GM23338 (cell line): ENCODE data around the gene ZNRF1. TPM values are rescaled to one million over a fixed set of nuclear protein-coding genes. Genes with fewer than 3 reads are reported as not detected.

ENCODE experiments used
- ATAC-seq: fragments of 200-7000 bp; cut with Tn5 transposase; 3 replicates; pipeline ENCODE4 v1.9.1; 2020
- DNase-seq: peaks from one replicate; pipeline ENCODE4 v3.0.0-alpha.2; 2015; ENCODE audit warnings: low spot score
- H2AFZ ChIP-seq: fragments of 200-600 bp; sonication (generic); 2 replicates; pipeline ENCODE4 v1.8.0; 2016; ENCODE audit warnings: antibody characterized with exemption, mild to moderate bottlenecking, moderate library complexity
- H3F3A ChIP-seq: fragments of 200-600 bp; sonication (generic); replicated peaks from 2 replicates; pipeline ENCODE4 v1.8.0; 2017; ENCODE audit warnings: antibody characterized with exemption, mixed run types, low read depth
- H3K27ac ChIP-seq: fragments of 200-600 bp; sonication (generic); 2 replicates; pipeline ENCODE4 v1.6.1; 2016; ENCODE audit warnings: low read depth
- H3K27me3 ChIP-seq: fragments of 200-600 bp; sonication (generic); 2 replicates; pipeline ENCODE4 v1.8.0; 2016; ENCODE audit warnings: mild to moderate bottlenecking, mixed run types, moderate library complexity; ENCODE audit not compliant: insufficient read depth
- H3K36me3 ChIP-seq: fragments of 200-600 bp; sonication (generic); 2 replicates; pipeline ENCODE4 v1.8.0; 2016; ENCODE audit warnings: mild to moderate bottlenecking; ENCODE audit not compliant: insufficient read depth
- H3K4me1 ChIP-seq: fragments of 200-600 bp; sonication (generic); 2 replicates; pipeline ENCODE4 v1.8.0; 2016; ENCODE audit warnings: mild to moderate bottlenecking, moderate library complexity; ENCODE audit not compliant: insufficient read depth
- H3K4me2 ChIP-seq: fragments of 200-600 bp; sonication (generic); 2 replicates; pipeline ENCODE4 v1.7.1; 2017; ENCODE audit warnings: mixed run types
- H3K4me3 ChIP-seq: fragments of 200-600 bp; sonication (generic); 2 replicates; pipeline ENCODE4 v1.6.1; 2016; ENCODE audit warnings: mixed run types
- H3K79me2 ChIP-seq: fragments of 200-600 bp; sonication (generic); replicated peaks from 2 replicates; pipeline ENCODE4 v1.8.0; 2017; ENCODE audit warnings: mild to moderate bottlenecking; ENCODE audit not compliant: insufficient read depth
- H3K9me2 ChIP-seq: fragments of 200-600 bp; sonication (generic); 2 replicates; pipeline ENCODE4 v1.8.0; 2017; ENCODE audit not compliant: insufficient read depth
- H4K20me1 ChIP-seq: fragments of 200-600 bp; sonication (generic); replicated peaks from 2 replicates; pipeline ENCODE4 v1.8.0; 2017; ENCODE audit warnings: mild to moderate bottlenecking; ENCODE audit not compliant: insufficient read depth
- H3K27ac Mint-ChIP-seq: 2 replicates; pipeline ENCODE4 v1.8.0; 2020; ENCODE audit warnings: inconsistent platforms, mild to moderate bottlenecking, moderate library complexity, mixed read lengths
- H3K27me3 Mint-ChIP-seq: 3 replicates; pipeline ENCODE4 v1.8.0; 2022; ENCODE audit warnings: low read depth, mild to moderate bottlenecking, moderate library complexity, mixed read lengths, inconsistent platforms; ENCODE audit not compliant: insufficient read depth, poor library complexity
- H3K36me3 Mint-ChIP-seq: 3 replicates; pipeline ENCODE4 v1.8.0; 2021; ENCODE audit warnings: low read depth, mild to moderate bottlenecking, inconsistent platforms, moderate library complexity, mixed read lengths
- H3K4me1 Mint-ChIP-seq: 3 replicates; pipeline ENCODE4 v1.8.0; 2020; ENCODE audit warnings: mild to moderate bottlenecking, inconsistent platforms, mixed read lengths
- H3K4me3 Mint-ChIP-seq: 3 replicates; pipeline ENCODE4 v1.8.0; 2021; ENCODE audit warnings: moderate library complexity, mild to moderate bottlenecking, inconsistent platforms, mixed read lengths
- H3K9me3 Mint-ChIP-seq: 3 replicates; pipeline ENCODE4 v1.8.0; 2020; ENCODE audit warnings: moderate library complexity, mild to moderate bottlenecking, inconsistent platforms, mixed read lengths
- CREB1 ChIP-seq: fragments of 250-450 bp; sonication (Bioruptor Pico); IDR thresholded peaks from 2 replicates; pipeline ENCODE4 v1.5.0; 2020; ENCODE audit warnings: low read depth, mild to moderate bottlenecking, moderate library complexity
- EZH2 ChIP-seq: fragments of 200-600 bp; sonication (generic); IDR thresholded peaks from one replicate; pipeline ENCODE4 v1.8.0; 2017; ENCODE audit warnings: antibody characterized with exemption, mild to moderate bottlenecking, low read depth; ENCODE audit not compliant: unreplicated experiment
- EZH2phosphoT487 ChIP-seq: fragments of 200-600 bp; sonication (generic); IDR thresholded peaks from one replicate; pipeline ENCODE4 v1.8.1; 2018; ENCODE audit warnings: antibody characterized with exemption; ENCODE audit not compliant: unreplicated experiment
- JUNB ChIP-seq: IDR thresholded peaks from one replicate; pipeline ENCODE4 v1.6.1; 2016; ENCODE audit warnings: antibody characterized with exemption; ENCODE audit not compliant: unreplicated experiment
- NANOG ChIP-seq: IDR thresholded peaks from 2 replicates; pipeline ENCODE4 v1.6.1; 2016; ENCODE audit warnings: antibody characterized with exemption, borderline replicate concordance
- POLR2AphosphoS5 ChIP-seq: IDR thresholded peaks from 2 replicates; pipeline ENCODE4 v1.6.1; 2016; ENCODE audit warnings: antibody characterized with exemption, low read depth
- STAT1 ChIP-seq: IDR thresholded peaks from one replicate; pipeline ENCODE4 v1.6.1; 2016; ENCODE audit warnings: antibody characterized with exemption; ENCODE audit not compliant: unreplicated experiment
- ZNF114 ChIP-seq: fragments of 250-450 bp; sonication (Bioruptor Pico); IDR thresholded peaks from 2 replicates; pipeline ENCODE4 v1.5.0; 2020; ENCODE audit warnings: mild to moderate bottlenecking, moderate library complexity
- ZNF331 ChIP-seq: fragments of 250-450 bp; sonication (Bioruptor Pico); IDR thresholded peaks from 2 replicates; pipeline ENCODE4 v1.5.0; 2020; ENCODE audit warnings: low read depth, mild to moderate bottlenecking, moderate library complexity
- polyA plus RNA-seq: library from polyadenylated mRNA; unstranded; fragments of >200 nt; fragmentation: Nextera tagmentation; extraction: Ambion mirVana; gene quantifications from 2 replicates; pipeline ENCODE4 v1.2.1, GENCODE V29; 2016
- total RNA-seq: library from RNA; depleted of rRNA; stranded (reverse); fragments of >200 nt; shearing (Covaris generic); gene quantifications from 2 replicates; pipeline ENCODE4 v1.2.3, GENCODE V29; 2014
- TF ChIP-seq, protein P1 (sequence below): IDR thresholded peaks from one replicate; pipeline ENCODE4 v1.6.1; 2018; ENCODE audit warnings: antibody characterized with exemption; ENCODE audit not compliant: unreplicated experiment
- TF ChIP-seq, protein P2 (sequence below): IDR thresholded peaks from 2 replicates; pipeline ENCODE4 v1.6.1; 2016; ENCODE audit warnings: antibody characterized with exemption
- TF ChIP-seq, protein P3 (sequence below): fragments of 250-450 bp; sonication (Bioruptor Pico); IDR thresholded peaks from 2 replicates; pipeline ENCODE4 v1.5.0; 2020; ENCODE audit warnings: mild to moderate bottlenecking, moderate library complexity
- TF ChIP-seq, protein P4 (sequence below), 2 experiments: fragments of 200-600 bp in 1 of 2; sonication (generic) in 1 of 2; conservative IDR thresholded peaks; 2 replicates each; pipeline versions ENCODE4 v1.5.1 to v1.6.1; 2016 to 2017; ENCODE audit warnings: antibody characterized with exemption in 2 of 2, low read depth in 2 of 2, mild to moderate bottlenecking in 2 of 2, moderate library complexity in 1 of 2

ZNRF1 gene
- total and polyA plus RNA-seq, 2 experiments from 2014 or later, result 22.4 to 42.1 TPM

DNA sequence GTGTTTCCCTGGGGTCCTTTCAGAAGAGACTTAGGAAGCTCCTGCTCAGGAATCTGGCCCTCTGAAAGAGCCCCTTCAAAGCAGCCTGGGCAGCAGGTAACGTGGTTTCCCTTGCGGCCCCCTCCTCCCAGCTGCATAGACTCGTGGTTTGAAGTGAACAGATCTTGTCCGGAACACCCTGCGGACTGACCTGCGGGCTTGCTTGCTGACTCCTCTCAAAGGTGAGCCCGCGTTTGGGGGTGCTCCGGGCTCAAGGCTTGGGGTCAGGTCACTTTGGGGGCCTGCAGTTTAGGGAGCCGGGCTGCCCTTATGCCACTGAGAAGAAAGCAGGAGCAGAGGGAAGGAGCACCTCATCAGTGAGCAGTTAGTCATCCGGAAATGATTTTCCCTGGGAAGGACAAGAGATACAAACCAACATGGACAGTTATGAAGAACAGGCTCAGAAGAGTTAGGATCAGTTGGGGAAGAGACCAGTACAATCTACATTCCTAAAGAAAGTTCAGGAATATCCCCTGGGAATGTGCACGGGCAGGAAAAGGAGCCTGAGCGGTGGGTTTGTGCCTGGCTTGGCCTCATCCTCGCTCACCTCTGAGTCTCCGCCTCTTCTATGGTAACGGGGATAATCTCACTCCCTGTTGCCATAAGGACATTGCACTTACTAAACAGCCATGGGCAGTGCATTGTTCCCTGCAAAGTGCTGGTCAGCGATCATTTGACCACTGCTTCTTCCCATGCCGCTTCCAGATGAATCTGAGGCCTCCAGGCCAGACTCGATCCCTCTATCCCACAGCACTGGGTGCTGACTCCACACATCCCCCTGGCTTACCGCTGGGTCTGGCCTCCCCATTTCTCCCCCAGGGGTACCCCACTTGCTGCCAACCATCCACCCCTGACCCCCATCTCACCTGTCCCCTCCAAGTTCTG, 107.8 kb downstream of the ZNRF1 start:
- Mint-ChIP-seq H3K4me1 (peaks cover 43% of the 10 kb centered on the region), H3K27ac (0 out of 2 replicates have a peak overlapping the region, but pooled peaks have one; percentile 35), H3K4me3 (no peak overlapping the region), H3K9me3 (no peaks in the 10 kb centered on the region), H3K27me3 (peaks cover 22% of the 10 kb centered on the region), H3K36me3 (peaks cover 15% of the 10 kb centered on the region)
- ATAC-seq, result no peak
- H3K27ac ChIP-seq, result no peak overlapping the region
- TF ChIP-seq JUNB (no peak), STAT1 (no peak), ZNF114 (CRISPR knock-in tag) (no peak), CREB1 (no peak), NANOG (no peak), ZNF331 (CRISPR knock-in tag) (no peak), POLR2AphosphoS5 (no peak), EZH2 (no peak), EZH2phosphoT487 (no peak)
- TF ChIP-seq, protein P1, sequence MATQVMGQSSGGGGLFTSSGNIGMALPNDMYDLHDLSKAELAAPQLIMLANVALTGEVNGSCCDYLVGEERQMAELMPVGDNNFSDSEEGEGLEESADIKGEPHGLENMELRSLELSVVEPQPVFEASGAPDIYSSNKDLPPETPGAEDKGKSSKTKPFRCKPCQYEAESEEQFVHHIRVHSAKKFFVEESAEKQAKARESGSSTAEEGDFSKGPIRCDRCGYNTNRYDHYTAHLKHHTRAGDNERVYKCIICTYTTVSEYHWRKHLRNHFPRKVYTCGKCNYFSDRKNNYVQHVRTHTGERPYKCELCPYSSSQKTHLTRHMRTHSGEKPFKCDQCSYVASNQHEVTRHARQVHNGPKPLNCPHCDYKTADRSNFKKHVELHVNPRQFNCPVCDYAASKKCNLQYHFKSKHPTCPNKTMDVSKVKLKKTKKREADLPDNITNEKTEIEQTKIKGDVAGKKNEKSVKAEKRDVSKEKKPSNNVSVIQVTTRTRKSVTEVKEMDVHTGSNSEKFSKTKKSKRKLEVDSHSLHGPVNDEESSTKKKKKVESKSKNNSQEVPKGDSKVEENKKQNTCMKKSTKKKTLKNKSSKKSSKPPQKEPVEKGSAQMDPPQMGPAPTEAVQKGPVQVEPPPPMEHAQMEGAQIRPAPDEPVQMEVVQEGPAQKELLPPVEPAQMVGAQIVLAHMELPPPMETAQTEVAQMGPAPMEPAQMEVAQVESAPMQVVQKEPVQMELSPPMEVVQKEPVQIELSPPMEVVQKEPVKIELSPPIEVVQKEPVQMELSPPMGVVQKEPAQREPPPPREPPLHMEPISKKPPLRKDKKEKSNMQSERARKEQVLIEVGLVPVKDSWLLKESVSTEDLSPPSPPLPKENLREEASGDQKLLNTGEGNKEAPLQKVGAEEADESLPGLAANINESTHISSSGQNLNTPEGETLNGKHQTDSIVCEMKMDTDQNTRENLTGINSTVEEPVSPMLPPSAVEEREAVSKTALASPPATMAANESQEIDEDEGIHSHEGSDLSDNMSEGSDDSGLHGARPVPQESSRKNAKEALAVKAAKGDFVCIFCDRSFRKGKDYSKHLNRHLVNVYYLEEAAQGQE, result no peak
- TF ChIP-seq, protein P2, sequence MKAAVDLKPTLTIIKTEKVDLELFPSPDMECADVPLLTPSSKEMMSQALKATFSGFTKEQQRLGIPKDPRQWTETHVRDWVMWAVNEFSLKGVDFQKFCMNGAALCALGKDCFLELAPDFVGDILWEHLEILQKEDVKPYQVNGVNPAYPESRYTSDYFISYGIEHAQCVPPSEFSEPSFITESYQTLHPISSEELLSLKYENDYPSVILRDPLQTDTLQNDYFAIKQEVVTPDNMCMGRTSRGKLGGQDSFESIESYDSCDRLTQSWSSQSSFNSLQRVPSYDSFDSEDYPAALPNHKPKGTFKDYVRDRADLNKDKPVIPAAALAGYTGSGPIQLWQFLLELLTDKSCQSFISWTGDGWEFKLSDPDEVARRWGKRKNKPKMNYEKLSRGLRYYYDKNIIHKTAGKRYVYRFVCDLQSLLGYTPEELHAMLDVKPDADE, result no peak
- TF ChIP-seq, protein P3, sequence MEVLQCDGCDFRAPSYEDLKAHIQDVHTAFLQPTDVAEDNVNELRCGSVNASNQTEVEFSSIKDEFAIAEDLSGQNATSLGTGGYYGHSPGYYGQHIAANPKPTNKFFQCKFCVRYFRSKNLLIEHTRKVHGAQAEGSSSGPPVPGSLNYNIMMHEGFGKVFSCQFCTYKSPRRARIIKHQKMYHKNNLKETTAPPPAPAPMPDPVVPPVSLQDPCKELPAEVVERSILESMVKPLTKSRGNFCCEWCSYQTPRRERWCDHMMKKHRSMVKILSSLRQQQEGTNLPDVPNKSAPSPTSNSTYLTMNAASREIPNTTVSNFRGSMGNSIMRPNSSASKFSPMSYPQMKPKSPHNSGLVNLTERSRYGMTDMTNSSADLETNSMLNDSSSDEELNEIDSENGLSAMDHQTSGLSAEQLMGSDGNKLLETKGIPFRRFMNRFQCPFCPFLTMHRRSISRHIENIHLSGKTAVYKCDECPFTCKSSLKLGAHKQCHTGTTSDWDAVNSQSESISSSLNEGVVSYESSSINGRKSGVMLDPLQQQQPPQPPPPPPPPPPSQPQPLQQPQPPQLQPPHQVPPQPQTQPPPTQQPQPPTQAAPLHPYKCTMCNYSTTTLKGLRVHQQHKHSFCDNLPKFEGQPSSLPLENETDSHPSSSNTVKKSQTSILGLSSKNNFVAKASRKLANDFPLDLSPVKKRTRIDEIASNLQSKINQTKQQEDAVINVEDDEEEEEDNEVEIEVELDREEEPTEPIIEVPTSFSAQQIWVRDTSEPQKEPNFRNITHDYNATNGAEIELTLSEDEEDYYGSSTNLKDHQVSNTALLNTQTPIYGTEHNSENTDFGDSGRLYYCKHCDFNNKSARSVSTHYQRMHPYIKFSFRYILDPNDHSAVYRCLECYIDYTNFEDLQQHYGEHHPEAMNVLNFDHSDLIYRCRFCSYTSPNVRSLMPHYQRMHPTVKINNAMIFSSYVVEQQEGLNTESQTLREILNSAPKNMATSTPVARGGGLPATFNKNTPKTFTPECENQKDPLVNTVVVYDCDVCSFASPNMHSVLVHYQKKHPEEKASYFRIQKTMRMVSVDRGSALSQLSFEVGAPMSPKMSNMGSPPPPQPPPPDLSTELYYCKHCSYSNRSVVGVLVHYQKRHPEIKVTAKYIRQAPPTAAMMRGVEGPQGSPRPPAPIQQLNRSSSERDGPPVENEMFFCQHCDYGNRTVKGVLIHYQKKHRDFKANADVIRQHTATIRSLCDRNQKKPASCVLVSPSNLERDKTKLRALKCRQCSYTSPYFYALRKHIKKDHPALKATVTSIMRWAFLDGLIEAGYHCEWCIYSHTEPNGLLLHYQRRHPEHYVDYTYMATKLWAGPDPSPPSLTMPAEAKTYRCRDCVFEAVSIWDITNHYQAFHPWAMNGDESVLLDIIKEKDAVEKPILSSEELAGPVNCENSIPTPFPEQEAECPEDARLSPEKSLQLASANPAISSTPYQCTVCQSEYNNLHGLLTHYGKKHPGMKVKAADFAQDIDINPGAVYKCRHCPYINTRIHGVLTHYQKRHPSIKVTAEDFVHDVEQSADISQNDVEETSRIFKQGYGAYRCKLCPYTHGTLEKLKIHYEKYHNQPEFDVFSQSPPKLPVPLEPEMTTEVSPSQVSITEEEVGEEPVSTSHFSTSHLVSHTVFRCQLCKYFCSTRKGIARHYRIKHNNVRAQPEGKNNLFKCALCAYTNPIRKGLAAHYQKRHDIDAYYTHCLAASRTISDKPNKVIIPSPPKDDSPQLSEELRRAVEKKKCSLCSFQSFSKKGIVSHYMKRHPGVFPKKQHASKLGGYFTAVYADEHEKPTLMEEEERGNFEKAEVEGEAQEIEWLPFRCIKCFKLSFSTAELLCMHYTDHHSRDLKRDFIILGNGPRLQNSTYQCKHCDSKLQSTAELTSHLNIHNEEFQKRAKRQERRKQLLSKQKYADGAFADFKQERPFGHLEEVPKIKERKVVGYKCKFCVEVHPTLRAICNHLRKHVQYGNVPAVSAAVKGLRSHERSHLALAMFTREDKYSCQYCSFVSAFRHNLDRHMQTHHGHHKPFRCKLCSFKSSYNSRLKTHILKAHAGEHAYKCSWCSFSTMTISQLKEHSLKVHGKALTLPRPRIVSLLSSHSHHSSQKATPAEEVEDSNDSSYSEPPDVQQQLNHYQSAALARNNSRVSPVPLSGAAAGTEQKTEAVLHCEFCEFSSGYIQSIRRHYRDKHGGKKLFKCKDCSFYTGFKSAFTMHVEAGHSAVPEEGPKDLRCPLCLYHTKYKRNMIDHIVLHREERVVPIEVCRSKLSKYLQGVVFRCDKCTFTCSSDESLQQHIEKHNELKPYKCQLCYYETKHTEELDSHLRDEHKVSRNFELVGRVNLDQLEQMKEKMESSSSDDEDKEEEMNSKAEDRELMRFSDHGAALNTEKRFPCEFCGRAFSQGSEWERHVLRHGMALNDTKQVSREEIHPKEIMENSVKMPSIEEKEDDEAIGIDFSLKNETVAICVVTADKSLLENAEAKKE (CRISPR knock-in tag), result no peak
- TF ChIP-seq, protein P4, sequence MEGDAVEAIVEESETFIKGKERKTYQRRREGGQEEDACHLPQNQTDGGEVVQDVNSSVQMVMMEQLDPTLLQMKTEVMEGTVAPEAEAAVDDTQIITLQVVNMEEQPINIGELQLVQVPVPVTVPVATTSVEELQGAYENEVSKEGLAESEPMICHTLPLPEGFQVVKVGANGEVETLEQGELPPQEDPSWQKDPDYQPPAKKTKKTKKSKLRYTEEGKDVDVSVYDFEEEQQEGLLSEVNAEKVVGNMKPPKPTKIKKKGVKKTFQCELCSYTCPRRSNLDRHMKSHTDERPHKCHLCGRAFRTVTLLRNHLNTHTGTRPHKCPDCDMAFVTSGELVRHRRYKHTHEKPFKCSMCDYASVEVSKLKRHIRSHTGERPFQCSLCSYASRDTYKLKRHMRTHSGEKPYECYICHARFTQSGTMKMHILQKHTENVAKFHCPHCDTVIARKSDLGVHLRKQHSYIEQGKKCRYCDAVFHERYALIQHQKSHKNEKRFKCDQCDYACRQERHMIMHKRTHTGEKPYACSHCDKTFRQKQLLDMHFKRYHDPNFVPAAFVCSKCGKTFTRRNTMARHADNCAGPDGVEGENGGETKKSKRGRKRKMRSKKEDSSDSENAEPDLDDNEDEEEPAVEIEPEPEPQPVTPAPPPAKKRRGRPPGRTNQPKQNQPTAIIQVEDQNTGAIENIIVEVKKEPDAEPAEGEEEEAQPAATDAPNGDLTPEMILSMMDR (conservative IDR thresholded peaks at IDR 0.05; ENCODE audit: low read depth in 2 of 2), result no peak
- H3K27me3 ChIP-seq, result no peaks in the 10 kb centered on the region
- no peaks in the 10 kb centered on the region for H3K9me2 ChIP-seq
- H3K4me3 ChIP-seq, result no peak overlapping the region
- H3K79me2 ChIP-seq, result peaks cover 4% of the 10 kb centered on the region; the same call in 1 of the 2 replicates
- H3K4me1 ChIP-seq, result peaks cover 25% of the 10 kb centered on the region
- H3K4me2 ChIP-seq, result no peak overlapping the region
- no peaks in the 10 kb centered on the region for H3K36me3 ChIP-seq
- H2AFZ ChIP-seq, result no peak overlapping the region
- DNase-seq, result no peak
- peaks cover 14% of the 10 kb centered on the region for H3F3A ChIP-seq
- H4K20me1 ChIP-seq, result peaks cover 5% of the 10 kb centered on the region; the same call in 1 of the 2 replicates
